ENCODE measurements around the gene TOX3.

Gene TOX3

GRCh38 chr16:52441886-52442285 lies 105.1 kb downstream of the TOX3 start:
- no peak for DNase-seq

DNA sequence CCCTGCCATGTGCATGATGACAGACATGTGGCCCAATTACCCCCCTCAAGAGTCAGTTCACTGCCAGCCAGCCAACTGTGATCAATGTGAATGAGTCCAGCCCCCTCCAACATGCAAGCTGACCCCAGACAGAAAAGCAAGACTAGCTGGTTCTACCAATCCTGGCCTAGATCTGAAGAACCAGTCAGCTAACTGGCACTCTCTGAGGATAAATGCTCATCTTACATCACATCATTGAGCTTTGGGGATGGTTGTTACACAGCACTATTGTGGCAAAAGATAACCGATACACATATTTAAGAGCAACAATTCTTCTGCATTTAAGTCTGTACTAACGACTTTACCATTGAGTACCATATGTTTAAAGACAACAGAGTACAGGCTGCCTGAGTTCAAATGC lies 106.7 kb downstream of the TOX3 start:
- DNase-seq: no peak

DNA sequence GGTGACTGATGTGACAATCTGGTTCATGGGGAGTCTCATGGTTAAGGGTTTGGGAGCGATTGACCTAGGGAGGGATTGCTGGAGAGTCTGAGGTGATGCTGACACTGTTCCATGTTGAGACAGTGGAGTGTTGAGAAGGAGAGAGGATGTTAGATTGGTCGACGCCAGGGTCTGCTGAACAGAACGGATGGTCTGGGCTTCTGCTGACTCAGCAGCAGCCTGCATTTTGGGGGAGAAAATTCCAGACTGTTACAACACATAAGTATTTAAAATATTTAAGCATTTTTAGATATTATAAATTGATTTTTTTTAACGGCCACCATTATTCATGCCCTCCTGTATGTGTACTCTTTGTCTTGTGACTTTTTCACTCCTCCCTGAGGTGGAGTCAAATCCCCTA lies 107.2 kb downstream of the TOX3 start:
- no peak for DNase-seq

- DNase-seq: no peak
Observed at GRCh38 chr16:52439171-52439701, 107.7 kb downstream of the TOX3 start.

DNA sequence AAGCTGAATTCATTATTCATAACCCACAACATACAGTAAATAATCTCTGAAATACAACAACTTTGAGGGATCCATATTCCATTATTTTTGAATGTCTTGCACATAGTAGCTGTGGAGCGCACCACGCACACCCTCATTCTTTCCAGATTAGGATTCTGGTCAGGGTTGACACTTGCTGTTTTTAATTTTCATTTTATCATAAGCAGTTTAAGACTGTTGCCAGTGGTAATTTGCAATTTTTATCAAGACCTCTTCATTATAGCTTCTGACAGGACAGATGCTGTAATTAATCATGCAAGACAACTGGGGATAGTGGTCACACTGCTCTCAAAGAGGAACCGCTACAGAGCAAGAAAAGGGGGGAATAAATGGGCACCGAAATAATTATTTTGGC lies 109.7 kb downstream of the TOX3 start:
- DNase-seq: no peak

- DNase-seq: no peak
Observed at GRCh38 chr16:52436339-52437276, 110.3 kb downstream of the TOX3 start.

- DNase-seq: no peak
Observed at GRCh38 chr16:52434224-52434623, 112.7 kb downstream of the TOX3 start.

DNA sequence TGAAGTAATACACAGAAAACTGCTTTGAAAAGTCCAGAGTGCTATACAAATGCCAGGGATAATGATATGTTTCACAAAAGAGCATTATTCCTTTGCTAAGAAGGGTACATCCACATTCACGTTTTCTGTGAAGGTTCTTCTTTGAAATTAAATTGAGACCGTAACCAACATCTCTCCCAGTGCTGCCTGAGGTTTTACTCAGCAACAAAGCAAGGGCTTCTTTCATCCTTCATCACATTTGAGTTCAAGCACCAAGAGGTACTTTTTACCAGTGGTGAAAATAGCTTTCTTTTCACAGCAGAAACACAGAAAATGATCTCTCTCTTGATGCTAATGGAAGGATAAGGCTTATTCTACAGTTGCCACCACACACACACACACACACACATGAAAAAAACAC lies 113.3 kb downstream of the TOX3 start:
- DNase-seq: no peak

DNA sequence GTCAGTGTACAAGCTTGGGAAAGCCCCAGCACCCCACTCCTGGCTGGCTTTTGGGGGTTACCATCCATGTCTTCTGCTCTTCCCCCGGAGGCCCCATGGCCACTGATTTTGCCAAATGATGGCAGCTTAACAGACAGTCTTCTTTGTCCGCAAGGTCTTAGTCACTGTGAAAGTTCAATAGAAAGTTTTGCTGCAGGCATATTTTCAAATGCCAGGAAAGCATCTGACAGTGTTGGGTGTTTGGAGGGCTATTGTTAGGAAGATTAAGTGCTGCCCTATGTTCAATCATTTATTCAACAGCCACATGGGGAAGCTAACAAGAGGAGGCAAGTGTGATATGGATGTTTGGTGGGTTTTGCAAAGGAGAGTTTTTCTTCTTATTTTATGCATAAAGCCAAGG lies 122.4 kb downstream of the TOX3 start:
- DNase-seq: no peak

GRCh38 chr16:52422307-52422706 lies 124.6 kb downstream of the TOX3 start:
- no peak for DNase-seq

DNA sequence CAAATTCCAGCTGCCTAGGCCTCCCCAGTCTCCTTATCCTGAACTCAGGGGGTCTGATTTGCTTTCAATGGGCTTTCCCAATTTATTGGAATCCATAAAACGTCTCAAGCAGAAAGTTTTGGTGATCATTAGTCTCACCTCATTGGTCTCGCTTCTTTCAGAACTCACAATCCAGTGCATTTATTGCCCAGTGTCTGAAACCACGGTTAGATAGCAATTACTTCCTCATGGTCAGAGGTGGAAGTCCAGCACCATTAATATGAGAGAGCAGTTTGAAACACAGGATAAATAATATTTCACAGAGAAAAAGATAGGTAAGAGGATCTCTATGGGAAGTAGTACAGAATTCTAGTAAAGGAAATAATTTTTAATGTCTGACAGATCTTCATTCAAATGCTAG lies 128.7 kb downstream of the TOX3 start:
- no peak for DNase-seq

DNA sequence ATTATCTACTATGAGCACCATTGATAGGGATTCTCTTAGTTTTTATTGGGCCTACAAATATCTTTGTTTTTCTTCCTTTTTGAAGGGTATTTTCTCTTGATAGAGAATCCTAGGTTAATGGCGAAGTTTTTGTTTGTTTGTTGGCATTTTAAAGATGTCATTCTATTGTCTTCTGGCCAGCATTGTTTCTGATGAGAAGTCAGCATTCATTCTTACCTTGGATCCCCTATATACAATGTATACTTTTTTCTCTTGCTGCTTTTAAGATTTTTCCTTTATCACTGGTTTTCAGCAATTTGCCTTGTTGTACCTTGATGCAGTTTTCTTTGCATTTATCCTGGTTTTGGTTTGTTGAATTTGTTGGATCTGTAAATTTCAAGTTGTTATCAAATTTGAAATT lies 130.1 kb downstream of the TOX3 start:
- no peak for DNase-seq

DNA sequence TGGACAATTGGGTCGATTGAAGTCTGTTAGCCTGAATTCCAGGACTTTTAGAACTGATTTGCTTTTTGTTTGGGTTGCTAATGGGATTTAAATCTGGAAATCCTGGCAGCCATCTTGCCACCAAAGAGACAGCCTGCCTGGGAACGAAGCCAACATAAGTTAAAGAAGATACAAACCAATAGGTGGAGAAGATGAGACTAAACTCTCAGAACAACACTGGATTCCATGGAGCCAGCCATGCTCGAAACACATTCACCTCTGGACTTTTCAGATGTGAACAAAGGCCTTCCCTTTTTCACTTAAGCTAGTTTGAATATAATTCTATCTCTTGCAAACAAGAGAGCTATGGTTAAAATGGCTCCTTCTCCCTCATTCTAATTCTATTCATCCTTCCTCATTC lies 135.9 kb downstream of the TOX3 start:
- no peak for DNase-seq

GRCh38 chr16:52408191-52408845 lies 138.6 kb downstream of the TOX3 start:
- DNase-seq: no peak

GRCh38 chr16:52407778-52408177 lies 139.2 kb downstream of the TOX3 start:
- no peak for DNase-seq

DNA sequence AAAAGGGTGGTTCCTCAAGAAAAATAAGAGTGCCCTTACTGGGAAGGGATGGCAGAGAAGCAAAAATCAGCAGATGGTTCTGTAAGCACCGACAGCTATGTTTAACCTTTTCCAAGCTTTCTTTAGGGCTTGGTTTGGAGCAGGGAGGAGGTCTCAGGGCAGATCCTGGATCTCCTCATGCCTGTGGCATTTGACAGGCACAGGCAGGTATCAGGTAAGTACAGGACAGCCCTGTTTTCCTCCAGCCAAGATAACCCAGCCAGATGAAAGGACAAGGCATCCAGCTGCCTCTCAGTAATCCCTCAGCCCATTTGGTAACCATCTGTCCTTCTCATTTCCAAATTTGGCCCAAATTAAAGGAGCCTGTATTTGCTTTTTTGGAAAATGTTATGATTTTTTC lies 141.5 kb downstream of the TOX3 start:
- no peak for DNase-seq

- no peak for DNase-seq
Observed at GRCh38 chr16:52404546-52404945, 142.4 kb downstream of the TOX3 start.

DNA sequence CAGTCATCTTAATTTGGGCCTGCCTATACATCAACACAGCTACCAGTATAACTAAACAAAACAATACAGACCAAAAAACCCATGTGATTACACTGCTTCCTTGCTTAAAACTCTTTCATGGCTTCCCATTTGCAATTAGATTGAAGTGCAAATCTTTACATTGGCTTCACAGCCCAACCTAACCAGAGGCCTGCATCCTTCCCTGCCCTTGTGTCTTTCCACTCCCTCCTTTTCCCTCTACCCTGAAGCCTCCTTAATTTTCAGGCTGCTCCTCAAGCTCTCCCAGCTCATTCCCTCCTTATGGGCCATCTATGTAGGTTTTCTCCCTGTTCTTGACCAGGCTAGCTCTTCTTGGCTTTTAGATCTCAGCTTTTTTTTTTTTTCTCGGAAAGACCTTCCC lies 147.8 kb downstream of the TOX3 start:
- no peak for DNase-seq

DNA sequence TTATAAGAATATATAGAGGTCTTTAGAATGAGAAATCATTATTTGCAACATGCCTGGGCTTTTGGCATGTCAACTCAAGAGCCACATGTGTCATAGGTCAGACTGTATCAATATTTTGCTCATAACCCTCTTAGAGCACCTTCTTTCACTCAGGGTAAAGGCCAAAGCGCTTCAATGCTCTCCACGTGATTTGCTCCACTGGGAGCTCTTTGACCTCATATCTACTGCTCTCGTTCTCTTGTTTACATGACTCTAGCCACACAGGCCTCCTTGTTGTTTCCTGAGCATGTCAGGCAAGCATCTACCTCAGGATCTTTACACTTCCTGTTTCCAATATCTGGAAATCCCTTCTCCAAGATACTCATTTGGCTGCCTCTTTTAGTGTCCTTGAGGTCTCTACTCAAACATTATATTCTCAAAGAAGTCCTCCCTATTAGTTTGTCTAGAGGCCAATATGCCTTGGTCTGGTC lies 148.4 kb downstream of the TOX3 start:
- no peak for DNase-seq

- no peak for DNase-seq
Observed at GRCh38 chr16:52398021-52398420, 148.9 kb downstream of the TOX3 start.

DNA sequence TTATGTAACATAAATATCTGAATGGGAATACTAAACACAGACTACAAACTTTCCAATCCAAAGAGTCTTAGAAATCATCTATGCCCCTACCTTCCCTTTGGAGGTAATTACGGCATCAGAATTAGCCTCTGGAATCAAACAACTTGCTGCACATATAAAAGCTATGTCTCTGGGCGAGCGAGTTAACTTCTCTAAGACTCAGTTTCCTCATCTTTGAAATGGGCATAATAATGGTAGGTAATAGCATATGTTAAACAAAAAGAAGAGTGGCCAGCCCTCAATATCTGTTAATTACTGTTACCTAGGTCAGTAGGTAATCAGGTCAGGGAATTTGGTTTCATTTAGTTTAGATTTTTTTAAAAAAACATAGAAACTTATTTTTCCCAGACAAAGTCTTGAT lies 153.5 kb downstream of the TOX3 start:
- no peak for DNase-seq

DNA sequence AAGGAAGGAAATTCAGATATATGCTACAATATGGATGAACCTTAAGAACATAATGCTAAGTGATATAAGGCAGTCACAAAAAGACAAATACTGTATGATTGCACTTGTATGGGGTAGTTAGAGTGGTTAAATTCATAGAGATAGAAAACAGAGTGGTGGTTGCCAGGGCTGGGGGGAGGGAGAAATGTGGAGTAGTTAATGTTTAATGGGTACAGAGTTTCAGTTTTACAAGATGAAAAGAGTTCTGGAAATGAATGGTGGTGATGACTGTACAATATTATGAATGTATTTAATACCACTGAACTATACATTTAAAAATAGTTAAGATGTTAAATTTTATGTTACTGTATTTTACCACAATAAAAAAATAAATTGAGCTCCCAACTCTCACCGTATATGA lies 157.9 kb downstream of the TOX3 start:
- DNase-seq: no peak

All from activated naive CD4-positive, alpha-beta T cell (primary cell).